Mesothelial cell of epicardium (in vitro differentiated cells): ENCODE measurements around the gene GZMM. TPM values are rescaled to one million over a fixed set of nuclear protein-coding genes. Genes with fewer than 3 reads are reported as not detected.

Experiments used
- DNase-seq, 2 experiments: peaks; one replicate each; pipeline ENCODE4 v3.0.0; 2021; ENCODE audit warnings: low spot score in 2 of 2; ENCODE audit not compliant: unreplicated experiment in 2 of 2
- H3K27ac Mint-ChIP-seq: 2 replicates; pipeline ENCODE4 v1.8.0; 2021; ENCODE audit warnings: mixed read lengths
- H3K27me3 Mint-ChIP-seq: 2 replicates; pipeline ENCODE4 v1.8.0; 2021; ENCODE audit warnings: low read depth, mixed read lengths
- H3K36me3 Mint-ChIP-seq: 2 replicates; pipeline ENCODE4 v1.8.0; 2021; ENCODE audit warnings: mixed read lengths
- H3K4me1 Mint-ChIP-seq: 2 replicates; pipeline ENCODE4 v1.8.0; 2021; ENCODE audit warnings: mixed read lengths
- H3K4me3 Mint-ChIP-seq: 2 replicates; pipeline ENCODE4 v1.8.0; 2021; ENCODE audit warnings: mild to moderate bottlenecking, moderate library complexity, mixed read lengths
- H3K9me3 Mint-ChIP-seq: 2 replicates; pipeline ENCODE4 v1.8.0; 2021; ENCODE audit warnings: mixed read lengths
- CTCF ChIP-seq: fragments of 200-600 bp; sonication (generic); IDR thresholded peaks from one replicate; pipeline ENCODE4 v1.5.0; 2021; ENCODE audit warnings: antibody characterized with exemption; ENCODE audit not compliant: unreplicated experiment
- total RNA-seq: library from RNA; stranded (reverse); gene quantifications from 3 replicates; pipeline ENCODE4 v1.2.1, GENCODE V29; 2021

The GZMM gene
- total RNA-seq, 1 donor from 2014 or later, result 0.40 TPM

GRCh38 chr19:522726-523125 is 21.1 kb upstream of the GZMM start:
- Mint-ChIP-seq H3K4me3 (no peak overlapping the region), H3K36me3 (peaks cover 8% of the 10 kb centered on the region), H3K27ac (no peak overlapping the region), H3K27me3 (peaks cover 3% of the 10 kb centered on the region), H3K9me3 (no peaks in the 10 kb centered on the region), H3K4me1 (peaks cover 5% of the 10 kb centered on the region)
- no peak for DNase-seq
- TF ChIP-seq CTCF, result no peak

- H3K36me3 Mint-ChIP-seq, result peaks cover 8% of the 10 kb centered on the region
- H3K4me1 Mint-ChIP-seq, result peaks cover 6% of the 10 kb centered on the region
- no peak overlapping the region for H3K4me3 Mint-ChIP-seq
- no peak for TF ChIP-seq CTCF
- DNase-seq, result no peak
- no peak overlapping the region for H3K27ac Mint-ChIP-seq
- H3K27me3 Mint-ChIP-seq, result peaks cover 3% of the 10 kb centered on the region
- no peaks in the 10 kb centered on the region for H3K9me3 Mint-ChIP-seq
Measured at GRCh38 chr19:524062-524674, 19.7 kb upstream of the GZMM start.

- Mint-ChIP-seq H3K27me3 (peaks cover 3% of the 10 kb centered on the region), H3K36me3 (peaks cover 6% of the 10 kb centered on the region), H3K9me3 (no peaks in the 10 kb centered on the region), H3K4me3 (no peak overlapping the region), H3K27ac (peak overlapping the region; percentile 52), H3K4me1 (peaks cover 6% of the 10 kb centered on the region)
- no peak for DNase-seq
- no peak for TF ChIP-seq CTCF
Measured at GRCh38 chr19:525029-525428, 18.8 kb upstream of the GZMM start.

GRCh38 chr19:525857-526419 is 17.9 kb upstream of the GZMM start:
- TF ChIP-seq CTCF, result no peak
- peaks cover 6% of the 10 kb centered on the region for H3K4me1 Mint-ChIP-seq
- H3K27ac Mint-ChIP-seq, result no peak overlapping the region
- no peak for DNase-seq
- H3K4me3 Mint-ChIP-seq, result no peak overlapping the region
- H3K27me3 Mint-ChIP-seq, result peaks cover 3% of the 10 kb centered on the region
- peaks cover 5% of the 10 kb centered on the region for H3K36me3 Mint-ChIP-seq
- no peaks in the 10 kb centered on the region for H3K9me3 Mint-ChIP-seq

GRCh38 chr19:530134-531008 is 13.5 kb upstream of the GZMM start:
- DNase-seq, result peak in 1 of 2 experiments; percentile 15
- no peak for TF ChIP-seq CTCF

More at GRCh38 chr19:530134-531008, 13.5 kb upstream of the GZMM start:
- Mint-ChIP-seq H3K27me3 (peaks cover 1% of the 10 kb centered on the region), H3K4me1 (peaks cover 20% of the 10 kb centered on the region), H3K9me3 (no peaks in the 10 kb centered on the region), H3K27ac (peak overlapping the region; percentile 79), H3K36me3 (no peaks in the 10 kb centered on the region), H3K4me3 (peak overlapping the region; percentile 77)
